ENCODE data around the gene SF3A2. TPM values are rescaled to one million over a fixed set of nuclear protein-coding genes. Genes with fewer than 3 reads are reported as not detected.

Gene SF3A2
- polyA plus RNA-seq, 1 donor from 2014 or later = 37.8 TPM

DNA sequence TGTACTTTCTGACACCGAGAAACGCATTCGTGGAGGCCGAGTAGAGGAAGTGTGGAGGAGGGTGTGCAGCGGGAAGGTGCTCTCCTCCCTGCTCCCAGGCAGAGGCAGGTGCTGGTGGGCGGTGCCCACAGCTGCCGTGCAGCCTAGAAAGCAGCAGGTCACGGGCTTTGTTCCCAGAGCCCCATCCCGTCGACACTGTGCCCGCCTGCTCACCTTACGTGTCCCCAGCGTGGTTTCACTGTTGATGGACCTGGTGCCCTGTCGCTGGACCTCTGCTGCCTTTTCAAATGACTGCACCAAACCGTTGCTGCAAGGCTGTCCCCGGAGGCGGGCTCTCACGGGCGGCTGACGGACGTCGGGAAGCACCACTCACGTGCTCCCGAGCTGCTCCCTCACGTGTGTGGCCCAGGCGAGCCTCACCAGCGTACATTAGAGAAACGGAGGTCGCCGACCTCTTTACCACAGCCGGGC lies 21.3 kb upstream of the SF3A2 start:
- Mint-ChIP-seq H3K9me3 (no peaks in the 10 kb centered on the region), H3K4me1 (peaks cover 0 to 8% (median 8%) of the 10 kb centered on the region in 3 donors), H3K4me3 (peak overlapping the region in 1 of 4 donors; percentile 81), H3K27me3 (no peaks in the 10 kb centered on the region), H3K36me3 (peaks cover 5% of the 10 kb centered on the region), H3K27ac (peak overlapping the region; percentile 23 to 83 (median 75))

DNA sequence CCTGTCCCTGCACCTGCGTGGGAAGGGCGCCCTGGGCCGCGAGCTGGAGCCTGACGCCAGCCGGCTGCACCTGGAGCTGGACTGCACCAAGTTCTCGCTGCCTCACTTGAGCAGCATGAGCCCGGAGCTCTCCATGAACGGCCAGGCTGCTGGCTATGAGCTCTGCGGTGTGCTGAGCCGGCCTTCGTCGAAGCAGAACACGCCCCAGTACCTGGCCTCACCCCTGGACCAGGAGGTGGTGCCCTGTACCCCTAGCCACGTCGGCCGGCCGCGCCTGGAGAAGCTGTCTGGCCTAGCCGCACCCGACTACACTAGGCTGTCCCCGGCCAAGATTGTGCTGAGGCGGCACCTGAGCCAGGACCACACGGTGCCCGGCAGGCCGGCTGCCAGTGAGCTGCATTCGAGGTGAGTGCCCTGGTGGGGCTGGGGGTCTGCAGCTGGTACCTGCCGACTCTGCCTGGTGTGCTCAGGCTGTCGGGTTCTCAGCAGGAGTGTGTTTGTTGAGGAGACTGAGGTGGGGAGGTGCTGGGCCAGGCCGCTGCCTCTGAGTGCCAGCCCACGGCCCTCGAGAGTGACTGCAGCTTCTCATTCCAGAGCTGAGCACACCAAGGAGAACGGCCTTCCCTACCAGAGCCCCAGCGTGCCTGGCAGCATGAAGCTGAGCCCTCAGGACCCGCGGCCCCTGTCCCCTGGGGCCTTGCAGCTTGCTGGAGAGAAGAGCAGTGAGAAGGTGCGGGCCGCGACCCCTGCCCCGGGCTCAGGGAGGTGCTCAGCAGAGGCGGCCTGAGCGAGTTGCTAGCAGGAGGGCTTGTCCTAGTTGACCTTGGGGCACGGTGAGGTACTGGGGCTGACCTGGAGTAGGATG lies 20.0 kb upstream of the SF3A2 start:
- Mint-ChIP-seq H3K9me3 (no peaks in the 10 kb centered on the region), H3K27me3 (no peaks in the 10 kb centered on the region), H3K4me3 (peak overlapping the region in 1 of 4 donors; percentile 70), H3K4me1 (peaks cover 0 to 8% (median 8%) of the 10 kb centered on the region in 3 donors), H3K36me3 (peaks cover 7% of the 10 kb centered on the region), H3K27ac (peak overlapping the region in 2 of 3 donors; percentile 23 to 92)

DNA sequence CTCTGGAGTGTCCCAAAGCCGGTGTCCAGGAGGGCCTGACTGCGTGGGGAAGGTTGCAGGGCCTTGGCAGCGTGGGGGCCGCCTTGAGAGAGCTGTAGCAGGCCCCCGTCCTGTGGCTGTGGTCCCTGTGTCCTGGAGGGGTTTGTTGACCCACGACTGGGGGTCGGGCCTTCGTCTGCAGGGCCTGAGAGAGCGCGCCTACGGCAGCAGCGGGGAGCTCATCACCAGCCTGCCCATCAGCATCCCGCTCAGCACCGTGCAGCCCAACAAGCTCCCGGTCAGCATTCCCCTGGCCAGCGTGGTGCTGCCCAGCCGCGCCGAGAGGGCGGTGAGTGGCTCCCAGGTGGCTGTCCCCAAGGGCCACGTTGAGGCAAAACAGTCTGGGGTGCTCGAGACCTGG lies 19.0 kb upstream of the SF3A2 start:
- Mint-ChIP-seq H3K27ac (no peak overlapping the region), H3K27me3 (no peaks in the 10 kb centered on the region), H3K36me3 (peaks cover 5% of the 10 kb centered on the region), H3K4me3 (no peak overlapping the region), H3K4me1 (peaks cover 0 to 8% (median 8%) of the 10 kb centered on the region in 3 donors), H3K9me3 (no peaks in the 10 kb centered on the region)

DNA sequence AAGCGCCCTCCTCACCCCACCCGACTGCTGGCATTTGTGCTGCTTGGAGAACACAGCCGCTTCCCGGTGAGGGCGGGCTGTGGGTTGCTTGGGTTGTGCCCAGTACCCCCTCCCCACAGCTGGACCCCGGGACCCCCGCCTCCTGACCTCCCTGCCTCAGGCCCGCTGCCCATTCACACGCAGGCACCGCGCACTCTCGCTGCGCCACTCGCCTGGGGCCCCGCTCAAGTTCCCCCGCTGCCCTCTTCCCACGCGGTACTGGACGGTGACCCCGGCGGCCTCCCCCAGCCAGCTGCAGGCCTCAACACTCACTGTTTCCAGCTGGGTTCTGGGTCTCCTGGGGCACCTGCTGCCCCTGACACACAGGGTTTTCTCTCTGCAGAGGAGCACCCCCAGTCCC lies 16.9 kb upstream of the SF3A2 start:
- peaks cover 12 to 25% (median 20%) of the 10 kb centered on the region in 3 donors for H3K4me1 Mint-ChIP-seq
- H3K36me3 Mint-ChIP-seq = peaks cover 5% of the 10 kb centered on the region
- no peaks in the 10 kb centered on the region for H3K9me3 Mint-ChIP-seq
- H3K4me3 Mint-ChIP-seq = no peak overlapping the region
- no peak overlapping the region for H3K27ac Mint-ChIP-seq
- H3K27me3 Mint-ChIP-seq = no peaks in the 10 kb centered on the region

DNA sequence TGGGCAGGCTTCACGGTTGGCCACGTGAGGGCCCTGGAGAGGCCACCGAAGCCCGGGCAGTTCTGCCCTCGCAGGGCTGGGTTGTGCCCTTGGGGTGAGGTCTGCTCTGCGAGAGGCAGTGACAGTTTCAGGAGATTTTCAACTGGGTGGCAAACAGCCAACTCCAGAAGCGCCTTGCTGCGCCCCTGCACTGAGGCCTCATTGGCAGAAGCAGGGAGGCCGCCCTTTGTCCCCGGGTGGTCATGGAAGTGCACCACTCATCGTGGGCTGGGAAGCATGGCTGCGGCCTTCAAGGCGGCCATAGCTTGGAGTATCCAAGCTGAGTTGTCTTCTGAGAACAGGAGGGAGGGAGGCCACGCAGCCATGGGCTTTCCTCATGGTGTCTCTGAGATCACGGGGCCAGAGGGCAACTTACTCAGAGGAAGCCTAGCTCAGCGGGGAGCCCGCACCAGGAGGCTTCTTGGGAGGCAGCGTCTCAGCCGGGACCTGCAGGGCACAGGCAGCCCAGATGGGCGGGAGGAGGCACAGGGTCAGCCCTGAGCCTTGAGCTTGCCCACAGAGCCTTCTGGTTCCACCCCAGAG lies 15.3 kb upstream of the SF3A2 start:
- Mint-ChIP-seq H3K9me3 (no peaks in the 10 kb centered on the region), H3K27ac (peak overlapping the region in 1 of 3 donors; percentile 21), H3K27me3 (no peaks in the 10 kb centered on the region), H3K4me1 (peaks cover 14 to 23% (median 15%) of the 10 kb centered on the region in 3 donors), H3K36me3 (peaks cover 6% of the 10 kb centered on the region), H3K4me3 (peak overlapping the region in 1 of 4 donors; percentile 17)

DNA sequence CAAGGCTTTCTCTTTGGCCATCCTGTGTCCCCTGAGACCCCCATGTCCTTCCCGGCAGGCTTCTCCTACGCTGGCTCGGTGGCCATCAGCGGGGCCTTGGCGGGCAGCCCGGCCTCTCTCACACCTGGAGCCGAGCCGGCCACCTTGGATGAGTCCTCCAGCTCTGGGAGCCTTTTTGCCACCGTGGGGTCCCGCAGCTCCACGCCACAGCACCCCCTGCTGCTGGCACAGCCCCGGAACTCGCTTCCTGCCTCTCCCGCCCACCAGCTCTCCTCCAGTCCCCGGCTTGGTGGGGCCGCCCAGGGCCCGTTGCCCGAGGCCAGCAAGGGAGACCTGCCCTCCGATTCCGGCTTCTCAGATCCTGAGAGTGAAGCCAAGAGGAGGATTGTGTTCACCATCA lies 14.7 kb upstream of the SF3A2 start:
- peaks cover 6% of the 10 kb centered on the region for H3K36me3 Mint-ChIP-seq

DNA sequence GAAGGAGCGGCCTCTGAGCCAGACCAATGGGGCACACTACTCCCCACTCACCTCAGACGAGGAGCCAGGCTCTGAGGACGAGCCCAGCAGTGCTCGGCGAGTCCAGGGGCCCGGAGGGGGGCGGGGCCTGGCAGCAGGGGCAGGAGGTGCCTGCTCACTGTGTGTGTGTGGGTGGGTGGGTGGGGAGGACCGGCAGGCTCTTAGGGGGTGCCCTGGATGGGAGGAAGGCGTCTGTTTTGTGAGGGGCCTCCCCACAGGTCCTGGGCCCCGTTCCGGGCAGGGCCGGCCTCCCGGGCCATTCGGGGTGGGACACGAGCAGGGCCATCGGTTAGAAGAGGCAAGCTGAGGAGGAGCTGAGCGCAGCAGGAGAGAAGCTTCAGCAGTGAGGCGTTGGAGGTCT lies 13.2 kb upstream of the SF3A2 start:
- no peaks in the 10 kb centered on the region for H3K9me3 Mint-ChIP-seq
- H3K36me3 Mint-ChIP-seq = peaks cover 4% of the 10 kb centered on the region
- H3K4me3 Mint-ChIP-seq = peak overlapping the region in 3 of 4 donors; percentile 92
- H3K27ac Mint-ChIP-seq = peak overlapping the region; percentile 97 to 99 (median 99)
- peaks cover 15 to 25% (median 18%) of the 10 kb centered on the region in 3 donors for H3K4me1 Mint-ChIP-seq
- no peaks in the 10 kb centered on the region for H3K27me3 Mint-ChIP-seq

More for the DNA sequence above, 14.7 kb upstream of the SF3A2 start:
- Mint-ChIP-seq H3K27me3 (no peaks in the 10 kb centered on the region), H3K4me3 (no peak overlapping the region), H3K9me3 (no peaks in the 10 kb centered on the region), H3K27ac (no peak overlapping the region), H3K4me1 (peaks cover 14 to 23% (median 15%) of the 10 kb centered on the region in 3 donors)

DNA sequence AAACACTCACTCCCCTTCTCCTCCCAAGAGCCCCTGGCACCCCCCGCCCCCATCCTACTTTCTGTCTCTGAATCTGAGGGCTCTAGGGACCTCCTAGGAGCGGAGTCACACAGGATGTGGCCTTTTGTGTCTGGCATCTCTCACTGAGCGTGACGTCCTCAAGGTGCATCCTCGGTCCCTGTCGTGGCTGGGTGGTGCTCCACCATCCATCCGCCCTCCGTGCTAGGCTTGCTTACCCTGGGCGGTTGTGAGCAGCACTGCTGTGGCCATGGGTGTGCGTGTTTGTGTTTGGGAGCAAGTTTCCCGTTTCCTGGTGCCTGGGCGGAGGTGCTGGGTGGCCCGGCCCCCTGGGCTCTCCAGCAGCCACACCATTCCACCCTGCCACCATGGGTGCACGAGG lies 12.7 kb upstream of the SF3A2 start:
- Mint-ChIP-seq H3K27ac (peak overlapping the region; percentile 97 to 99 (median 99)), H3K36me3 (peaks cover 4% of the 10 kb centered on the region), H3K4me1 (peaks cover 17 to 25% (median 18%) of the 10 kb centered on the region in 3 donors), H3K9me3 (no peaks in the 10 kb centered on the region), H3K4me3 (peak overlapping the region; percentile 58 to 92 (median 92)), H3K27me3 (no peaks in the 10 kb centered on the region)

DNA sequence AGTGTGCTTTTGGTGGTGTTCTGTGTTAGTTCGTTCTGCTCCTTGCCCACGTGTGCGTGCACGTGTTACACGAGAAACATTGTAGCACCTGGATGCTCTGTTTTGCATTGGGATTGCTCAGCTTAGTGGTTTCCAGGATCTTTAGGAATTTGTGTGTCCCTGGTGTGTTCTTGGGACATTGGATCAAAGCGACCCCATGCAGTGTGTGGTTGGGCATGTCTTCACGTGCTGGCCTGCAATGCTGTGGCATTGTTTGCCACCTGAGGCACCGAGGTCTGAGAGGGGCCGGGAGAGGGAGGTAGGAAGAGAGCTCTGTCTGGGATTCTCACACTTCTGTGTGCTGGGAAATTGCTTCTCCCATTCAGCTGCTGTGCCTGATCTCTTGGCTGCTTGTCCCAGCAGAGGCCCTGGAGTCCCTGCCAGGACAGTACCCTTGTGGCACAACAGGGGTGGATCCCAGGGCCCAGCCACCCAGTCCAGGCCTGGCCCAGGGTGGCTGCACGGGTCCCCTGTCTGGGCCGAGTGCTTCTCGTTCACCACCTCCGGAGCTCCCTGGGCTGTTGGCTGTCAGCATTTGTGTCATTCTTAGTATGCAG lies 11.8 kb upstream of the SF3A2 start:
- Mint-ChIP-seq H3K36me3 (peaks cover 4% of the 10 kb centered on the region), H3K4me3 (peak overlapping the region in 1 of 4 donors; percentile 92), H3K27me3 (no peaks in the 10 kb centered on the region), H3K27ac (peak overlapping the region; percentile 97 to 99 (median 99)), H3K9me3 (no peaks in the 10 kb centered on the region), H3K4me1 (peaks cover 17 to 25% (median 18%) of the 10 kb centered on the region in 3 donors)

DNA sequence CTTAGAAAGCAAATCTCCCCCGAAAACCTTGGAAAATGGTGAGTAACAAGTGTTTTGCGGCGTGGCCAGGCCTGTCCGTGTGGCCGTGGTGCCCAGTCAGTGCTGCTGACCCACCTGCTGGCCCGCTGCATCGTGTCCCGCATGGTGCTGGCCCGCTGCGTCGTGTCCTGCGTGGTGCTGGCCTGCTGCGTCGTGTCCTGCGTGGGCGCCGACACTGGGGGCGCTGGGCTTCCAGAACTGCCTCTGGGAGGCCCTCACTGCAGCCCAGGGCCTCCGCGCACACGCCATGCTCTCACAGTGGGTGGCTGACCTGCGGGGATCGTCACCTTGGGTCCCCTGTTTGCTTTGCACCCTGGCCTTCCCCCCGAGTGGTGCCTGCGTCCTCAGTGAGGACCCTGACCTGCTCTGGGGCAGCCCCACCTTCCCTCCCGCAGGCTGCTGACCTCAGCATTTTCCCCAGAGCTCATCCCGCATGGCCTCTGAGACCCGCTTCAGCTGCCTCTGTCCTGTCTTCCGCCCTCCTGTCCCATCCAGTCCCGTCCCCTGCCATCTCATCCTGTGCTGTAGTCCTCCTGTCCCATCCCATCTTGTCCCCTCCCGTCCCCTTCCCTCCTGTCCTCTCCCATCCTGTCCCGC lies 11.1 kb upstream of the SF3A2 start:
- Mint-ChIP-seq H3K4me1 (peaks cover 17 to 25% (median 22%) of the 10 kb centered on the region in 3 donors), H3K36me3 (peaks cover 4% of the 10 kb centered on the region), H3K27ac (peak overlapping the region in 1 of 3 donors; percentile 99), H3K4me3 (peak overlapping the region in 2 of 4 donors; percentile 41 to 65), H3K27me3 (no peaks in the 10 kb centered on the region), H3K9me3 (no peaks in the 10 kb centered on the region)

DNA sequence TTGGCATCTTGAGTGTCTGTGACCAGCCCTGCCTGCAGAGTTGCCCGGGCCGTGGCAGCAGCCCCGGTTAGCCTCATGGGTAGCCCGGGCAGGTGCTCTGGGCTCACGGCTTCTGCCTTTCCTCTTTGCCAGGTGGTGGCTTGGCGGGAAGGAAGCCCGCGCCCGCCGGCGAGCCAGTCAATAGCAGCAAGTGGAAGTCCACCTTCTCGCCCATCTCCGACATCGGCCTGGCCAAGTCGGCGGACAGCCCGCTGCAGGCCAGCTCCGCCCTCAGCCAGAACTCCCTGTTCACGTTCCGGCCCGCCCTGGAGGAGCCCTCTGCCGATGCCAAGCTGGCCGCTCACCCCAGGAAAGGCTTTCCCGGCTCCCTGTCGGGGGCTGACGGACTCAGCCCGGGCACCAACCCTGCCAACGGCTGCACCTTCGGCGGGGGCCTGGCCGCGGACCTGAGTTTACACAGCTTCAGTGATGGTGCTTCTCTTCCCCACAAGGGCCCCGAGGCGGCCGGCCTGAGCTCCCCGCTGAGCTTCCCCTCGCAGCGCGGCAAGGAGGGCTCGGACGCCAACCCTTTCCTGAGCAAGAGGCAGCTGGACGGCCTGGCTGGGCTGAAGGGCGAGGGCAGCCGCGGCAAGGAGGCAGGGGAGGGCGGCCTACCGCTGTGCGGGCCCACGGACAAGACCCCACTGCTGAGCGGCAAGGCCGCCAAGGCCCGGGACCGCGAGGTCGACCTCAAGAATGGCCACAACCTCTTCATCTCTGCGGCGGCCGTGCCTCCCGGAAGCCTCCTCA lies 10.4 kb upstream of the SF3A2 start:
- Mint-ChIP-seq H3K4me3 (peak overlapping the region in 1 of 4 donors; percentile 37), H3K36me3 (peaks cover 1% of the 10 kb centered on the region), H3K27ac (peak overlapping the region in 1 of 3 donors; percentile 53), H3K4me1 (peaks cover 17 to 25% (median 23%) of the 10 kb centered on the region in 3 donors), H3K27me3 (no peaks in the 10 kb centered on the region), H3K9me3 (no peaks in the 10 kb centered on the region)

DNA sequence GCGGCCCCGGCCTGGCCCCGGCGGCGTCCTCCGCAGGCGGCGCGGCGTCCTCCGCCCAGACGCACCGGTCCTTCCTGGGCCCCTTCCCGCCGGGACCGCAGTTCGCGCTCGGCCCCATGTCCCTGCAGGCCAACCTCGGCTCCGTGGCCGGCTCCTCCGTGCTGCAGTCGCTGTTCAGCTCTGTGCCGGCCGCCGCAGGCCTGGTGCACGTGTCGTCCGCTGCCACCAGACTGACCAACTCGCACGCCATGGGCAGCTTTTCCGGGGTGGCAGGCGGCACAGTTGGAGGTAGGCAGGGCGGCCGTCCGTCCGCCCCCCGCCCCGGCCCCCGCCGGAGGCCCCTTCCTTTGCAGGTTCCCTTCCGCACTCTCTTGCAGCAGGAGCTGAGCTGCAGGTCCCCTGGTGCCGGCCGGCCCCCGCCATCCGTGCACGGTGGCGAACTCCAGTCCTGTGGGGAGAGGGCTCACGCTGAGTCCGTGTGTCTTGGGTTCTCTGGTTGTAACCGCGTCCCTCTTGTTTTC lies 9.7 kb upstream of the SF3A2 start:
- Mint-ChIP-seq H3K27me3 (no peaks in the 10 kb centered on the region), H3K4me1 (peaks cover 17 to 25% (median 23%) of the 10 kb centered on the region in 3 donors), H3K4me3 (peak overlapping the region in 2 of 4 donors; percentile 53 to 77), H3K9me3 (no peaks in the 10 kb centered on the region), H3K36me3 (peaks cover 1% of the 10 kb centered on the region), H3K27ac (peak overlapping the region in 2 of 3 donors; percentile 91 to 95)

DNA sequence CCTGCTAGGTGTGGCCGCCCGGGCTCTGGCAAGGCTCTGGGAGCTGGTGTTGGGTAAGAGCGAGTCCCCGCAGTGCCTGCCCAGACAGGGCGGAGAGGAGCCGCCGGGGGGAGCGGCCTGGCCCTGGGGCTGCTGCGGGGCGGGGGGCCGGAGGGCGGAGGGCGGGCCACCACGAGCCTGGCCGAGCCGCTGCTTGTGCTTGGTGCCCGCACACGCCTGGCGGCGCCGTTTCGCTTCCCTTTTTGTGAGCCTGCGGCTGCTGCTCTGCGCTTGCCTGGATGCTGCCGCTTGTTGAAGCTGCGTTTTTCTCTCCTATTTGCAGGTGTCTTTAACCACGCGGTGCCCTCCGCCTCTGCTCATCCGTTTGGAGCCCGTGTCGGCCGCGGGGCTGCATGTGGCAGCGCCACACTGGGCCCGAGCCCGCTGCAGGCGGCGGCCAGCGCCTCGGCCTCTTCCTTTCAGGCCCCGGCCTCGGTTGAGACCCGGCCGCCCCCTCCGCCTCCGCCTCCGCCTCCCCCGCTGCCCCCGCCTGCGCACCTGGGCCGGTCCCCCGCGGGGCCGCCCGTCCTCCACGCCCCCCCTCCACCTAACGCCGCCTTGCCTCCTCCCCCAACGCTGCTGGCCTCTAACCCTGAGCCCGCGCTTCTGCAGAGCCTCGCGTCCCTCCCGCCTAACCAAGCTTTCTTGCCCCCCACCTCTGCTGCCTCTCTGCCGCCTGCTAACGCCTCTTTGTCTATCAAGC lies 9.0 kb upstream of the SF3A2 start:
- Mint-ChIP-seq H3K4me1 (peaks cover 17 to 27% (median 23%) of the 10 kb centered on the region in 3 donors), H3K27ac (peak overlapping the region; percentile 31 to 95 (median 91)), H3K4me3 (peak overlapping the region; percentile 30 to 77 (median 42)), H3K27me3 (no peaks in the 10 kb centered on the region), H3K9me3 (no peaks in the 10 kb centered on the region), H3K36me3 (peaks cover 1% of the 10 kb centered on the region)

All from IgD-negative memory B cell (primary cell).